A204.1 (cell line): ENCODE data around the gene HECW1.

Source experiments
- FAIRE-seq: peaks from 2 replicates; lab custom pipeline; 2012; peaks lifted over from hg19 to GRCh38; lab: Jason Lieb, UNC

The HECW1 gene

GRCh38 chr7:43148161-43148731, 35.8 kb downstream of the HECW1 start:
- no peak for FAIRE-seq

- FAIRE-seq = no peak
These were observed 38.6 kb downstream of the HECW1 start for GRCh38 chr7:43151076-43151475.

GRCh38 chr7:43152696-43153095, 40.2 kb downstream of the HECW1 start:
- FAIRE-seq = no peak

DNA sequence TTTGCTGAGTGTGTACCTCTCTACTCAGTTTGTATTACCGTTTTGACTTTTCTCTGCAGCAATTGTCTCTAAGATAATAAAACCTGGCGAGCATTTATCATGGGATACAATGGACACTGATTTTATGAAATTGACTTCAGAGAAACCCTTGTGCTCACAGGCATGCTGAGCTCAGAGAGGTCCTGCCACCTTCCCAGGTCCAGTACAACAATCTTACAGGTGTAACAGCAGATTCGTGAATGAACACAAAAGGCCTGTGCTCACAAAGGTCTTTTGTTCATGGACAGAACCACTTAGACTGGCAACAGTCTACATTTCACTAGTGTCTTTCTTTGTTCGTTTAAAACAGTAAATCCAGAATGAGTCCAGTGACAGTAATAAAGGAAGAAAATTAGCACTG, 43.2 kb downstream of the HECW1 start:
- no peak for FAIRE-seq

DNA sequence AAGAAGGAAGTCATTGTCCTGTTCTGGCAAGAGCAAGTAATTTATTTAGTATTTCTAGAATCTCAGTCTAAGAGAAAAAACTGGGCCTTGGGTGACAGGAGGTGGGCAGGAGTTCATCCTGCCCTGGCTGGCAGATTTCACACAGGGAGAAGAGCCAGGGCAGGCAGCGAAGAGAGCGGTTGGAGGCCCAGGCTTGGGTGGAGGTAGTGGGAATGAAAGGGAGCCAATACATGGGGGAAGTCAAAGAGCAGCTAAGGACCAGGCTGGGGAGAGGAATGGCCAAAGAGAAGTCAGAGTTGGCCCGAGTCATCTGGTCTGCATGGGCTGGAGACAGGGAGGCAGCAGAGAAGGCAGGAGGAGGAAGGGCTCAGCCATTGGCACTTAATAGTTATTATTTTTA, 51.4 kb downstream of the HECW1 start:
- FAIRE-seq = no peak

GRCh38 chr7:43164757-43165156, 52.3 kb downstream of the HECW1 start:
- FAIRE-seq = no peak

GRCh38 chr7:43166686-43167085, 54.2 kb downstream of the HECW1 start:
- FAIRE-seq = no peak

DNA sequence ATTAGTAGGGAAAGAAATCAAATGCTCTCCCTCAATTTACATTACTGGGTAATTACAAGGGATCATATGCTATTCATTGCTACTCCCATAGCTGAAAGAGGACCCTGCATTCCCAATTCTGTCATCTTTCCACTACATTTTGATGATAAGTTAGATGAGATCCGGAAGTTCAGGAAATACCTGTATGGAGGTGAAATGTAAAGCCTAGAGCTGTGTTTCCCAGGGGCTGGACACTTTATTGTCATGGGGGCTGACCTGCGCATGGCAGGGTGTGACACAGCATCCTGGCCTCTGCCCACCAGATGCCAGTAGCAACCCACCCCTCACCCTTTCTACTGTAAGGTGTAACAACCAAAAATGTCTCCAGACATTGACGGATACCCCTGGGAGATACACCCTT, 56.6 kb downstream of the HECW1 start:
- FAIRE-seq = no peak

DNA sequence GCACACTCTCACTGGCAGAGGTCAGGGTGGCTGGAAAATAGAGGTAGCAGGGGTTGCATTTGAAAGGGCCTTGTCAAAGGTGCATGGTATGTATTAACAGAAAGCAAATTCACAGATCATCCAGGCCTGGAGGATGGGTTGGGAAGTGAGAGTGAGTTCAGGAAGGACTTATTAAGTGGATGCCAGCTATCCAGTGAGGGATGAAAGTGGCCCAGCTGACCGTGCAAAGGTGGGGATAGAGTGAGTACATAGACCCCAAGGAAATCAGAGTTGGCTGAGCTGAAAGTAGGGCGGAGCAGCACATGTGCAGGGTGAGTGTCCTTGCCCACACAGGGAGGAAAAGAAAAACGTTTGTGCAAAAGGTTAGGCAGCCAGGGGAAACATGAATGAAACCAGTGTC, 58.1 kb downstream of the HECW1 start:
- no peak for FAIRE-seq

- FAIRE-seq = no peak
These were observed 63.2 kb downstream of the HECW1 start for GRCh38 chr7:43175570-43176200.

GRCh38 chr7:43179393-43179792, 66.9 kb downstream of the HECW1 start:
- no peak for FAIRE-seq

GRCh38 chr7:43192806-43193460, 80.5 kb downstream of the HECW1 start:
- FAIRE-seq = no peak

GRCh38 chr7:43193893-43194292, 81.4 kb downstream of the HECW1 start:
- FAIRE-seq = no peak

DNA sequence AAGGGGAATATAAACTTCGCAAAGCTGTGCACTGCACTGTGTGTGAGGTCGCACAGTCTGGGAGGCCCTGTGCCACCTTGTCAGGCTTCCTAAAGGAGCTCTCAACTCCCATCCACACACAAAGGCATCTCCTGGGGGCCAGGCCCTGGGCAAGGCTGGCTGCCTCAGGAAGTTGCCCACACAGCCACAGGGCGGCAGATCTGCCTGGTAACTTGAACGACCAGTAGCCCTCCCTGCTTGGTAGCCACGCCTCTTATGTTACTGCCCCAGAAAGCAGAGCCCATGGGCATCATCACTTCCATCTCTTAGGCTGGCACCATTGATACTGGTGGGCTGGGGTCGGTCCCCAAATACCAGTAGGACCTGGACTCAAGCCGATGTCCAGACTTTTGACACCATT, 82.8 kb downstream of the HECW1 start:
- FAIRE-seq = no peak

- FAIRE-seq = no peak
These were observed 83.3 kb downstream of the HECW1 start for GRCh38 chr7:43195768-43196167.

GRCh38 chr7:43196379-43196778, 83.9 kb downstream of the HECW1 start:
- no peak for FAIRE-seq

DNA sequence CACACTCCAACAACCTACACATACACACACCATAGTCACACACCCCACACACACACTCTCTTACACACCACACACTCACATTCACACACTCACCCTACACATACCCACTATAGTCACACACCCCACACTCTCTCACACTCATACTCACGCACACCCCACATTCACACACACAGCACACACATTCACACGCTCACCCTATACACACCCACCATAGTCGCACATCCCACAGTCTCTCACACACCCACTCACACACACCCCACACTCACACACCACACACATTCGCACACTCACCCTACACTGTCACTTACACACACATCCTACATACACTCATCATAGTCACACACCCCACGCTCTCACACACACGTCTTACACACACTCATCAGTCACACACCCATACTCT, 85.6 kb downstream of the HECW1 start:
- FAIRE-seq = no peak

DNA sequence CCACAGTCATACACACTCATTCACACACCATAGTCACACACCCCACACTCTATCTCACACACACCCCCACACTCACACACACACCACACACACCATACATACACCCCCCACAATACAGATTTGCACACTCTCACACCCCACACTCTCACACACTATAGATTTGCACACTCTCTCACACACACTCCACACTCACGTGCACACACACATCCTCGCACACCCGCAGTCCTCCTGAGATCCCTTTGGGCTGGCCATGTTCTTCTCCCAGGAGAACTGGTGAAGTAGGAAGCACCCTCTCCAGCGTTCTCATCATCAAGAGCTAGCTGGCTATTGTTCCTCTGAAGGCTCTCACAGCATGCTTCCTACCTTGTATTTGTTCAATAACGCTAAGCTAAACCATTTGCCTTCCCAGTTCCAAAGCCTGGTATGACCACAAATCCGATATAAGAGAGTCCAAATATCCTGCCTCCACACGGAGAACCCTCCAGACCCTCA, 86.2 kb downstream of the HECW1 start:
- FAIRE-seq = no peak

DNA sequence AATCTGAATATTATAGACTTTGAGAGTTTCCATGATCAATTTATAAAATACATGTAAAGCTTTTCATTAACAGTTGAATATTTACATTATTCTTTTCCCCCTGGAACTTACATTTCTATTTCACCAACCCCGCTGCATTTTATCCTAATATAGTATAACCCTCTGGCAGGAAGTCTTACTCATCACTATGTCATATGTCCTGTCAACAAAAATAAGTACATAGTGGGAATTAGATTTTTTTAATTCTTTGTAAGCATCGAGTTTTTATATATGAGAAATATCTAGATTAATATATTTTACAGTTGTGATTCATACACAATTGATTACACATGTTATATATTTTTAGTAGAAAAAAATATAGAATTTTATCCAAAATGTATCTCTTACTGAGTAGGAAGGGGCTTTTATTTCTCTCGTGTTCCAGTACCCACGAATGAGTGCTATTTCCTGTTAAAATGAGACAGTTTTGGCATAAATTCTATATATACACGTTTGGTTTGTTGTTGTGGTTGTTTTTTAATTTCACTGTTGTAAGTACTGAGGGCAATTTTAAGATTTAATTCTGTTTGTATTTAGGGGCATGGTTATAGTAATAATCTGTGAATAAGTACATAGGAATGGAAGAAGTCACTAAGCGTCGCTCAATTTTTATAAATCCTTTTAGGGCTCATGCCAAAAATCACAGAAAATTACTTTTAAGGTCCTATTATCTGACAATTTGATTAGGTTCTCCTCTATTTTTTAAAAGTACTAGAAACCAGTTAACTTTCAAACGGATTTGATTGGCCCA, 87.1 kb downstream of the HECW1 start:
- no peak for FAIRE-seq

DNA sequence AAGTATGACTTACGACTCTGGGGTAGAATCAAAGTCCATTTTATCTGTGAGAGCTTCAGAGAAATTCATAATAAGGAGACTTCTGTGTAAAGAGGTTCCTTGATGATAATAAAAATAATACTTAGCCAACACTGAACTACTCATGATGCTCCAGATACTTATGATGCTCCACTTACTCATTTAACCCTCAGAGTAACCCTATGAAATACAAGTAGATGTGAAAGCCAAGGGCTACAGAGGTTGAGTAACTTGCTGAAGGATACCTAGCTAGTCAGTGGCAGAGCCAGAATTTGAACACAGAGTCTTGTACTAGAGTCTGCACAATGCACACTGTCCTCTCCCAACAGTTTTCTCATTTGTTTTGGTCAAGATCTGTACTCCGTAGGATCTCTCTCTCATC, 89.5 kb downstream of the HECW1 start:
- FAIRE-seq = no peak

GRCh38 chr7:43204081-43204480, 91.6 kb downstream of the HECW1 start:
- no peak for FAIRE-seq

DNA sequence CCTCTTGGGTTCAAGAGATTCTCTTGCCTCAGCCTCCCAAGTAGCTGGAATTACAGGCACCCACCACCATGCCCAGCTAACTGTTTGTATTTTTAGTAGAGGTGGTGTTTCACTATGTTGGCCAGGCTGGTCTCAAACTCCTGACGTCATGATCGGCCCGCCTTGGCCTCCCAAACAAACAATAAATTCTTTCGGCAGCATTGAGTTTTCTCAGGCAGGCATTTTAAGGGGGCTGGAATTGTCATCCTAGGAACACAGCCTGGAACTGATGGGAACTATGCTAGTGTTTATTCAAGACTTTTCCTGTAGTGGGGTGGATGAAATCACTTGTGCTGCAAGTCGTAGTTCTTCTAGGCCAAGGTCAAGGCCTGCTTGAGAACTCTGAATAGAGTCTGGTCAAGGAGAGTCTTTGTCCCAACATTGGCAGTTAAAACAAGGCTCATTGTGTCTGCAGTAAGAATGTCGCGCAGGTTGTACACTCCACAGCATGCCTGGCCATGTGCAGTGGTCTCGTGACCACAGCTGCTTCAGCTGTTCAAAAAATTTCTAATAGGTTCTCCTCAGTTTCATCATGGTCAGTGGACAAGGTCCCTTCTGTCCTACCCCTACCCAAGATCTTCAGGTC, 92.8 kb downstream of the HECW1 start:
- no peak for FAIRE-seq

DNA sequence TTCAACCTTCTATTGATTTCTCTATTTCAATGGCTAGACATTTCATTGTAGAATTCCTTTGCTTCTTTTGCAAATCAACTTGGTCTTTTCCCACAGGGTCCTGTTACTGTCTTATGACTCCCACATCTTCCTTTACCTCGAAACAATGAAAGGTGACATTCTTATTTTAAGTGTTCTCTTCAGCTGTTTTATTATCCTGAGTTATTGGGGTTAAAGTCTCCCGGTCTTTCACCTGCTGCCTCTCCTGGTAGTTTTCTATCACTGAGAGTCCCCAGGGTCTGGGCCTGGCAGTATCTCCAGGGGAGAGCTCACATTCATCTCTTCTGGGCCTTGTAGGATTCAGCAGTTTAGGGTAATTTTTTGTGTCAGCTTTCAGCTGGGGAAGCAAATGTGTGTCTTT, 95.8 kb downstream of the HECW1 start:
- FAIRE-seq = no peak
